GM21737 (cell line): ENCODE data around the gene COL4A2.

ENCODE experiments used
- ATAC-seq: cut with Tn5 transposase; IDR thresholded peaks from one replicate; pipeline ENCODE4 v1.9.1; 2021; ENCODE audit warnings: mild to moderate bottlenecking, moderate library complexity; ENCODE audit not compliant: unreplicated experiment

The COL4A2 gene

GRCh38 chr13:110396913-110397381 is 89.9 kb downstream of the COL4A2 start:
- no peak for ATAC-seq

GRCh38 chr13:110397436-110398115 is 90.5 kb downstream of the COL4A2 start:
- ATAC-seq, result no peak

DNA sequence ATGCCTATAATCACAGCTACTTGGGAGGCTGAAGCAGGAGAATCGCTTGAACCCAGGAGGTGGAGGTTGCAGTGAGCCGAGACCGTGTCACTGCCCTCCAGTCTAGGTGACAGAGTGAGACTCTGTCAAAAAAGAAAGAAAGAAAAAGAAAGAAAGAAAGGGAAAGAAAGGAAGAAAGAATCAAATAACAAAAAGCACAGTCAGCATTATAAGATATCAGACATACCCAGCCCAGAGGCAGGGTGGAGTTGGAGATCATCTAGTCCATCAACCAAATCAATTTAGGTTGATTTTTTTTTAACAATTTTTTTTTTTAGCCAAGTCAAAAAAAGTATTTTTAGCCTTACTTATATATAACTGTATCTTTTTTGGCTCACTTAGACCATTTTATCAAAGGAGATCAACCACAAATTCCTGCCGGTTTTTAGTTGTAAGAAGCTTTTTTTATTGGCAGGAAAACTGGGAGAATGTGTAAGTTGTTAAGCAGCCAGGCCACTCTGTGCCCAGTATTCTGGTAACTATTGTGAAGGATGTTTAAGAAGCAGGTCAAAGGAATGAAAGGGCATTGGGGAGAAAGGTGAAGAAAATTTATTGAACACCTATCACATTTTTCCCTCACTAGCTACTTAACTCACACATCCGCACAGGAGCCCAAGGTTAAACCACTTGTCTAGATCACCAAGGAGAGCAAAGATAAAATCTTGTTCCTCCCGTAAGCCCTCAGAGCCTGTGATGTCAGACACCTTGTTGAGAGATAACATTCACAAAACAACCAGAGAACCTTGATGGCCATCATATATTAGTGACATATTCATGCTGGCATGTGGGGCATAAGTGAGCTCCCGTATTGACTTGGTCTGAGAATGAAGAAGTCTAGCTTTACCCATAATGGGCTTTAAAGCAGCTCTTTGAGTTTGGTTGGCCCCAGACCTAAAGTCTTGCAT is 91.8 kb downstream of the COL4A2 start:
- no peak for ATAC-seq

- ATAC-seq, result no peak
Observed at GRCh38 chr13:110399801-110400200, 92.7 kb downstream of the COL4A2 start.

GRCh38 chr13:110400786-110401533 is 93.9 kb downstream of the COL4A2 start:
- no peak for ATAC-seq

GRCh38 chr13:110402299-110403069 is 95.4 kb downstream of the COL4A2 start:
- no peak for ATAC-seq

DNA sequence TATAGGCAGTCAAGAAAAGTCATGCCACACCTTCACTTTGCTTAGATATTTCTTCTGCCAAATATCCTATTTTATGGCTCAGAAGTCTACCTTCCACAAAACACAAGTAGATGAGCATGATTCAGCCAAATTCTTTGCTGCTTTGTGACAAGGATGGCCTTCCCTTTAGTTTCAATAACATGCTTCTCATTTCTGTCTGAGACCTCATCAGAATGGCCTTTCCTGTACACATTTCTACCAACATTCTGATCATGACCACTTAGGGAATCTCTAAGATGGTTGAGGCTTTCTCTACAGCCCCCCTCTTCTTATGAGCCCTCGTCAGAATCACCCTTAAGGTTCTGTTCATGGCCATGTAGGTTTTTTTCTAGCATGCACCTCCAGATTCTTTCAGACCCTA is 96.2 kb downstream of the COL4A2 start:
- no peak for ATAC-seq

DNA sequence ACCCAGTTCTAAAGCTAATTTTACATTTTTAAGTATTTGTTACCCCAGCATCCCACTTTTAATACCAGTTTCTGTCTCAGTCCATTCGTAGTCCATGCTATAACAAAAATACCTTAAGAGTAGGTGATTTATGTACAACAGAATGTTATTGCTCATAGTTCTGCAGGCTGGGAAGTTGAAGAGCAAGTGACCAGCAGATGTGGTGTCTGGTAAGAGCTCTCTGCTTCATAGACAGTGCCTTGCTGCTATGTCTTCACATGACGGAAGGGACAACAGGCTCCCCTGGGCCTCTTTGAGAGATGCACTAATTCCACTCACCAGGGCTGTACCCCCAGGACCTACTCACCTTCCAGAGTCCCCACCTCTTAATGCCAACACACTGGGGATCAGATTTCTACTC is 96.6 kb downstream of the COL4A2 start:
- ATAC-seq, result no peak

GRCh38 chr13:110404321-110404720 is 97.2 kb downstream of the COL4A2 start:
- ATAC-seq, result no peak

GRCh38 chr13:110405597-110406450 is 98.7 kb downstream of the COL4A2 start:
- ATAC-seq, result no peak

DNA sequence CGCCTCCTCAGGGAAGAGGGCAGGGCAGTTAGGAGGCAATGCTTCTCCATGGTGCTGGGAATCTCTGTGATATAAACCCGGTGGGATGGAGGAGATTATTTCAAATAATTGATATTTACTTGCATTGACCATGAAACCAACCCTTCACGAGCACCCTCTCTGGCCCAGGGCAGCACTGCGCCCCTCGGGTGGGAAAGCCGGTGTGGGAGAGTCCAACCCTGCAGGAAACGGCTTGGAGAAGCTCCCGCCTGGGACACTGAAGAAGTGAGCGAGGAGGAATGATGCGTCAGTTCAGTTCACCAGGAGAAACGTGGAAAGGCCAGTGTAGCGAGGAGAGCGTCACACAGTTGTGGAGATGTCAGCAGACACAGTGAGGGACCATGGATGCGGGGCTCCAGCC is 99.9 kb downstream of the COL4A2 start:
- no peak for ATAC-seq

GRCh38 chr13:110407531-110407930 is 100.4 kb downstream of the COL4A2 start:
- ATAC-seq, result no peak

DNA sequence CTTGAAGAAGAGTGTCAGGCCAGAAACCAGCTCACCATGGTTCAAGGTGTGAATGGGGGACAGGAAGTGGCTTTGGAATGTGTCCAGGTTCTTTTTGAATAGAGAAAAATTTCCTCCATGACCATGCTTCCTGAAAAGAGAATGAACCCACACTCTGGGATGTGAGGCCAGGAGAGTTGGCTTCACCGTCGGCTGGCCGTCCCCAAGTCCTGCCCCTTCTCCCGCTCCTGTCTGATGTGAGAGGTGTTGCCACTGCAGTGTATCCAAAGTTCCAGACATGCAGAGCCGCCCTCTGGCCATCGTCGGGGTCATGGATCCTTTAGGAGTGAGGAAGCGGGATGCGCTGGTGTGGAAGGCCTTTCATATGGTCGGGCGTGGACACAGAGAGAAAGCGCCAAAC is 101.2 kb downstream of the COL4A2 start:
- ATAC-seq, result no peak

GRCh38 chr13:110409581-110409992 is 102.5 kb downstream of the COL4A2 start:
- no peak for ATAC-seq

DNA sequence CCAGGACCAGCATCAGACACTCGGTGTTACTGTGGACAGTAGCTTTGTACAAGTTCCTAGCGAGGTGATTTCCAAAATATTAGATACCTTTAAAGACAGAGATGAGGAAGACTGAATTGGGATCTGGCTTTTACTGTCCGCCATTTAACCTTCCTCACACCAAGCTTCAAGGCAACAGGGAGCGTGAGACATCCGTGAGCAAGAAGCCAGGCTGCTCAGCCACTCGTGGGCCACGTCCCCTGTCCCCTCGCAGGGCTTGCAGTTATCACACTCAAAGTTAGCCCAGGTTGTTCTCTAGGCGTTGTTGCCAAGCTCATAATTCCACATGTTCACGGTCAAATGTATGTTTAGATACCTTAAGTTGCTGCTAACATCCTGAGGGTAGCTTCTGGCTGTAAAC is 102.9 kb downstream of the COL4A2 start:
- ATAC-seq, result no peak

GRCh38 chr13:110410936-110411687 is 104.0 kb downstream of the COL4A2 start:
- no peak for ATAC-seq

DNA sequence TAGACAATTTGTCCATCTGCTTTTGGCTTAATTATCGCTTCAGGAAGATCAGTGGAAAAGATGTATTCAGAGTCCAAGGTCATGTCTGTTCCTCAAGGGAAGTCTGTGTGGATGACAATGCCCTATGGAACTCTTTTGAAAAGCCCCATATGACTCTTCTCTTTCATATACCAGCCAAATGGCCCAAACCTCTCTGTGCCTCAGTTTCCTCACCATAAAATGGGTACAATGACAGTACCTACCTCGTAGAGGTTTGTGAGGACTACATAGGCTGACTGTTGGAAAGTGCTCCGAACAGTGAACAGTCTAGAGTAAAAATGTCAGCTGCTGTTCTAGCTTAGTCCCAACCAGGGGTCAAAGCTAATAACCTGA is 104.6 kb downstream of the COL4A2 start:
- ATAC-seq, result no peak

DNA sequence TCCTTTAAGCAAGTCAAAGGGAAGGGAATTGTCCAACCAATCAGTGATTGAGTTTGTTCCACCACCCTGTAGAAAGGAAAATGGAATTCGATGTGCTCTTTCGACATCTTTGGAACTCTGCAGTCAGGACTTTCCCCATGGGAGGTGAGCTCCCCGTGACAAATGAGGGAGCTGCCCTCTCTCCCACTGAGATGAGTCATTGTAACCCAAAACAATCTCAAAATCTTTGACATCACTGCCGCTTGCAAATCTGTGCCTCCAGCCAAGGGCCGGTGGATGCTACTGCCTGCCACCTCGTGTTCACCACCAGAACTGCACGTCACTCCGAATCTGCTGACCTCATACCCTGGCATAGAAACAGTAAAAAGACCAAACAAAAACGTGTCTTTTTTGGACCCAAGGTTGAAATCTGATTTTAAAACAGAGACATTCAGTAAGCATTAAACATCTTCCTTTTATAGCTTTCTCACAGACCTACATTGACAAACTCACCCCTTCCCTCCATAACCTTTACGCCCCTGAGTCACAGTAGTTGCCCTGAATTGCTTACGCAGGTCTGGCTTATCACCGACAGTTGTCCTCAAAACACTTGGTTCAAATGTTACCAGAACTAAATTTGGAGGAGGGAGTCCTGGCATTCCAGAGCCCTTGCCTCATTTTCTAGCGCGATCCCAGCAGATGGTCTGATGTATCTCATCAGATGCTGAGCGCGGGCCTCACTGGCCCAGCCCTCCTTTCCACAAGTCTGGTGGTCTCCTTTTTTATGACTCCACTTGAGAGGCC is 105.2 kb downstream of the COL4A2 start:
- ATAC-seq, result peak; percentile 79
